Heart right ventricle (tissue), 16 donors: Measurements from ENCODE around the gene OSBPL10. TPM values are rescaled to one million over a fixed set of nuclear protein-coding genes. Genes with fewer than 3 reads are reported as not detected.

Experiments
- ATAC-seq, 8 donors: fragments of 200-7000 bp; cut with Tn5 transposase; one replicate each; pipeline ENCODE4 v1.9.1; 2020; ENCODE audit warnings: mild to moderate bottlenecking in 8 of 8, moderate library complexity in 8 of 8, moderate number of reproducible peaks in 1 of 8
- DNase-seq, 2 donors: peaks; one replicate each; pipeline ENCODE4 v3.0.0-alpha.2; 2020
- H3K27ac ChIP-seq, 10 donors: fragments of 200-600 bp; sonication (generic) in 2 of 10; one replicate each; pipeline versions ENCODE4 v1.5.0 to v1.8.0; 2020 to 2022; ENCODE audit warnings: mild to moderate bottlenecking in 3 of 10
- H3K27me3 ChIP-seq, 7 donors: fragments of 200-600 bp; one replicate each; pipeline ENCODE4 v1.8.0; 2021 to 2022; ENCODE audit warnings: mild to moderate bottlenecking in 2 of 7
- H3K36me3 ChIP-seq, 9 donors: fragments of 200-600 bp; sonication (generic) in 1 of 9; one replicate each; pipeline versions ENCODE4 v1.5.0 to v1.8.0; 2020 to 2022; ENCODE audit warnings: mild to moderate bottlenecking in 2 of 9
- H3K4me1 ChIP-seq, 9 donors: fragments of 200-600 bp; sonication (generic) in 1 of 9; one replicate each; pipeline versions ENCODE4 v1.5.0 to v1.8.0; 2020 to 2022; ENCODE audit warnings: mild to moderate bottlenecking in 4 of 9
- H3K4me3 ChIP-seq, 10 donors: fragments of 200-600 bp; sonication (generic) in 2 of 10; one replicate each; pipeline versions ENCODE4 v1.5.0 to v1.8.0; 2020 to 2022; ENCODE audit warnings: mild to moderate bottlenecking in 7 of 10, moderate library complexity in 2 of 10
- H3K9me3 ChIP-seq, 11 donors: fragments of 200-600 bp in 10 of 11; sonication (generic) in 2 of 11; one replicate each; pipeline versions ENCODE4 v1.5.0 to v1.8.0; 2013 to 2022; ENCODE audit warnings: mild to moderate bottlenecking in 2 of 11, control low read depth in 1 of 11, moderate library complexity in 1 of 11
- WGBS, 2 donors: extraction: QIAGEN DNeasy Blood & Tissue Kit; methylation state at CpG; one replicate each; pipeline ENCODE4 v1.1.7; 2013; ENCODE audit warnings: inconsistent platforms in 1 of 2; 5-methylcytosine and 5-hydroxymethylcytosine counted together
- intact Hi-C, 10 donors: fragments of 100-400 bp; cut with DNase I; formaldehyde crosslinking; loops; one replicate each; pipeline versions ENCODE4 v1.11.1 to v1.14.2; 2022
- polyA plus RNA-seq, 2 donors: library from polyadenylated mRNA; stranded (reverse); fragments of 200-250 nt; gene quantifications; one replicate each; pipeline ENCODE4 v1.2.3, GENCODE V29; 2013
- total RNA-seq, 10 donors: library from RNA; stranded (reverse); fragmentation: NEBNext Ultra II Directional in 3 of 10; extraction: Animal tissue kit (Norgen Biotek cat#: 25700) in 3 of 10; gene quantifications; one replicate each; pipeline versions ENCODE4 v1.2.1 to v1.2.4, GENCODE V29; 2021 to 2023
- TF ChIP-seq, protein P1 (sequence below), 9 donors: fragments of 200-600 bp; sonication (generic) in 2 of 9; IDR thresholded peaks; one replicate each; pipeline versions ENCODE4 v1.5.0 to v1.8.0; 2021 to 2022; ENCODE audit warnings: antibody characterized with exemption in 9 of 9, mild to moderate bottlenecking in 5 of 9, moderate library complexity in 1 of 9
- donor health status: Arrhythmogenic right ventricular cardiomyopathy.
- donor health status: ischemic (EF 13 %, LVEDD 7.1; RV severe dilation, severe dysfunction).
- donor health status: healthy with polysubstance abuse.
- donor health status: DM: no; HTN: yes; CAD: no.
- donor health status: DM: no; HTN: no; CAD: no.
- donor health status: ischemic (EF 25% LVEDD 6.9; RV normal size, moderate dysfunction).
- donor health status: ischemic (EF 25% LVEDD 5.7; RV mildly dilated, moderate dysfunction).
- donor health status: healthy.
- donor health status: DM: yes; HTN: yes; CAD: no.
- donor health status: Ischemic cardiomyopathy.
- donor health status: ischemic (EF 35%, LVEDD 5.7; RV mildly dilated, moderate dysfunction).
- donor health status: nonischemic (EF 11% LVEDD 7.7; RV severe dilation, severe dysfunction).
- donor health status: DM: yes; HTN: yes; CAD: no.
- donor health status: PGD.
- donor health status: ischemic (EF 29% LVEDD 5.4; RV normal size, mild dysfunction).
- donor health status: nonischemic (EF 23%, LVEDD 6.1; RV moderate dilation, normal function).

OSBPL10 gene
- total and polyA plus RNA-seq, 12 donors, result 1.2 to 8.5 (median 4.1) TPM

DNA sequence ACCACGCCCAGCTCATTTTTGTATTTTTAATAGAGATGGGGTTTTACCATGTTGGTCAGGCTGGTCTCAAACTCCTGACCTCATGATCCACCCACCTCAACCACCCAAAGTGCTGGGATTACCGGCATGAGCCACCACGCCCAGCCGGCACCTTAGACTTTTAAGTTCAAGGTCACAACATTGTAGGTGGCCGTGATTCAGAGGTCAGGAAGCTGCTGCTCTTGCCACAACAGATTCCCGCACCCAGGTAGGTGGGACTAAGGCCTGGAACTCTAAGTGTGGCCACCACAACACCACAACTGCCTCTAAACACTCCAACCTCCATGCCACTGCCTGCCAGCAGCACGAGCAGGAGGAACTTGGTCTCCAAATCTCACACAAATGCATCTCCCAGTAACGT, 251.5 kb downstream of the OSBPL10 start:
- H3K27me3 ChIP-seq, result no peaks in the 10 kb centered on the region
- H3K4me3 ChIP-seq, result no peak overlapping the region
- DNase-seq (no peak), ATAC-seq (no peak)
- intact Hi-C loops, result no loop called here
- TF ChIP-seq, protein P1, sequence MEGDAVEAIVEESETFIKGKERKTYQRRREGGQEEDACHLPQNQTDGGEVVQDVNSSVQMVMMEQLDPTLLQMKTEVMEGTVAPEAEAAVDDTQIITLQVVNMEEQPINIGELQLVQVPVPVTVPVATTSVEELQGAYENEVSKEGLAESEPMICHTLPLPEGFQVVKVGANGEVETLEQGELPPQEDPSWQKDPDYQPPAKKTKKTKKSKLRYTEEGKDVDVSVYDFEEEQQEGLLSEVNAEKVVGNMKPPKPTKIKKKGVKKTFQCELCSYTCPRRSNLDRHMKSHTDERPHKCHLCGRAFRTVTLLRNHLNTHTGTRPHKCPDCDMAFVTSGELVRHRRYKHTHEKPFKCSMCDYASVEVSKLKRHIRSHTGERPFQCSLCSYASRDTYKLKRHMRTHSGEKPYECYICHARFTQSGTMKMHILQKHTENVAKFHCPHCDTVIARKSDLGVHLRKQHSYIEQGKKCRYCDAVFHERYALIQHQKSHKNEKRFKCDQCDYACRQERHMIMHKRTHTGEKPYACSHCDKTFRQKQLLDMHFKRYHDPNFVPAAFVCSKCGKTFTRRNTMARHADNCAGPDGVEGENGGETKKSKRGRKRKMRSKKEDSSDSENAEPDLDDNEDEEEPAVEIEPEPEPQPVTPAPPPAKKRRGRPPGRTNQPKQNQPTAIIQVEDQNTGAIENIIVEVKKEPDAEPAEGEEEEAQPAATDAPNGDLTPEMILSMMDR (IDR thresholded peaks at IDR 0.05), result no peak
- H3K27ac ChIP-seq, result no peak overlapping the region
- H3K9me3 ChIP-seq, result no peaks in the 10 kb centered on the region
- no peaks in the 10 kb centered on the region for H3K36me3 ChIP-seq
- H3K4me1 ChIP-seq, result peaks cover 0 to 17% (median 10%) of the 10 kb centered on the region in 9 donors
- WGBS, 2 donors, result 78 to 79% methylated on average over 8 of the region's 8 CpGs

DNA sequence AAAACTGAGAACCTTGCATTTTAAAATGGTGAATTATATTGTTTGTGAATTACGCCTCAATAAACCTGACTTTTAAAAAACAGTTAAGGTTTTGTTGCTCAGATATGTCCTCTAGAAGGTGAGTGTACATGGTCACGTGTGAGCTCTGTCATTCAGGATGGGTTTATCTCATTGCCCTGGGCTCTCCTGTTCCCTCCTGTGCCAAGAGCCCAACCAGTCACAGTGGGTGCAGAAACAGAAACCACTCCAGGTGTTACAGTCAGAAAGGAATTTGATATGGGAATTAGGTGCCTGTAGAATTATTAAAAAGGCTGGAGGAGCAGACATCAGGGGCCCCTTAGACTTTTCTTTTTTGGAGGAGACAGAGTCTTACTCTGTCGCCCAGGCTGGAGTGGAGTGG, 252.0 kb downstream of the OSBPL10 start:
- Histone ChIP-seq H3K9me3 (no peaks in the 10 kb centered on the region), H3K4me1 (peaks cover 0 to 17% (median 9%) of the 10 kb centered on the region in 9 donors), H3K4me3 (no peak overlapping the region), H3K36me3 (no peaks in the 10 kb centered on the region), H3K27me3 (no peaks in the 10 kb centered on the region), H3K27ac (no peak overlapping the region)
- DNase-seq (no peak), ATAC-seq (peak in 2 of 8 donors; percentile 66 to 68)
- intact Hi-C loops, result no loop called here
- 78 to 82% methylated on average over 3 of the region's 3 CpGs for WGBS, 2 donors
- TF ChIP-seq, protein P1 (IDR thresholded peaks at IDR 0.05), result no peak

DNA sequence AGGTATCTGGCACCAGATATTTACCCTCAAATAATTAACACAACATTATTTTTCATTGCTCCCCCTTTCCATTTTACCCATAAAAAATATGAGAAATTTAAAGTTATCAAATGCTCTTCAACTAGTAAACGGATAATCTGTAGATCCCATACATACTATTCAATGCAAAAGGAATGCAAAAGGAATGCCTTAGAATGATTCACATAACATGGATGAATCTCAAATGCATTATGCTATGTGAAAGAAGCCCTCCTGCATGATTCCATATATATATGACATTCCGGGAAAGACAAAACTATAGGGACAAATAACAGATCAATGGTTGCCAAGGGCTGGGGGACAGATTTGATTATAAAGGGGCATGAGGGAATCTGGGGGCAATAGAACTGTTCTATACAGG, 252.7 kb downstream of the OSBPL10 start:
- no peak overlapping the region for H3K27ac ChIP-seq
- no peaks in the 10 kb centered on the region for H3K9me3 ChIP-seq
- no peak for DNase-seq
- H3K27me3 ChIP-seq, result no peaks in the 10 kb centered on the region
- ATAC-seq, result no peak
- WGBS, 2 donors, result 95 to 98% methylated on average over 2 of the region's 2 CpGs
- TF ChIP-seq, protein P1 (IDR thresholded peaks at IDR 0.05), result no peak
- no peaks in the 10 kb centered on the region for H3K36me3 ChIP-seq
- intact Hi-C loops, result no loop called here
- no peak overlapping the region for H3K4me3 ChIP-seq
- peaks cover 0 to 12% (median 8%) of the 10 kb centered on the region in 9 donors for H3K4me1 ChIP-seq

DNA sequence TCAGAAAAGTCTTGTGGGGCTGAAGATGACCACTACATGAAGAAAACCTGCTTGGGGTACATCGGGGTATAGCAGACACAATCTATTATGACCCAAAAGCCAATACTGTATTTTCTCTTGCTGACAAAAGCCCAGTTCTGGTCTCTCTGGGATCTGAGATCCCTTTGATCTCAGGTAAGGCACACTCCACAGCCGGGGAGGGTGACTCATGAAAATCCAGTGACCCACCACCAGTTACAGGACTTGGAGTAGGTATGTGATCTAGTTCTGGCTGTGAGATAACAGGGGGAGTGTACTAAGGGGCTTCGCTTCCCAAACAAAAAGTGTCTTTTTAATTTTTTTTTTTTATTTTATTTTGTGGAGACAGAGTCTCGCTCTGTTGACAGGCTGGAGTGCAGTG, 255.1 kb downstream of the OSBPL10 start:
- Histone ChIP-seq H3K9me3 (no peaks in the 10 kb centered on the region), H3K4me1 (peaks cover 0 to 3% (median 0%) of the 10 kb centered on the region in 9 donors), H3K36me3 (no peaks in the 10 kb centered on the region), H3K27me3 (no peaks in the 10 kb centered on the region), H3K27ac (no peak overlapping the region), H3K4me3 (no peak overlapping the region)
- ATAC-seq (no peak), DNase-seq (no peak)
- TF ChIP-seq, protein P1 (IDR thresholded peaks at IDR 0.05), result no peak
- 96 to 97% methylated on average over 4 of the region's 4 CpGs for WGBS, 2 donors
- intact Hi-C loops, result no loop called here
